ENCODE measurements around the gene CYP11A1.

DNA sequence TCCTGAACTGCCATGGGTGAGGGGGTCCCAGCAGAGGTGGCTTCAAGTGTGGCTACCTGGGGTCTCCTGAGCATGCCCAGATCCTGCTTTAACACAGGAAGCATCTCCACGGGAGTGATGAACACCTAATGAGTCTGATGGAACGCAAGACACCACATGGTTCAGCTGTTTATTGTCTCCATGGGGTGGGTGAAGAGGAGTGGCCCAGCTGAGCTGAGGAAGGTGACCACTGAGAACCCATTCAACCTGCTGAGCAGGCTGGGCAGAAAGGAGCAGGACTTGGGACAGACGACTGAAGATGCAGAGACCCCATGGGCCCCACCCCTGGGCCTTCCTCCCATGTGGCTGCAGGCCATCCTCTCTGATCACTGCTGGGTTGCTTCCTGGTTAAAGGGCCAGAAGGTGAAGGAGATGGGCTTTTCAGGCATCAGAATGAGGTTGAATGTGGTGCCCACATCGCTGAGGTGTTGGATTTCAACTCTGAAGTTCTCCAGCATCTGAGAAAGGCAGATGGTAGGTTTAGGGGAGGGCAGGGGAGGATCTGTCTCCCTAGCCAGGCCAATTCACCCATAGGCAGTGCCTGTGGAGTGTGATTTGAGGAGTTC lies 29.7 kb downstream of the CYP11A1 start:
- TF ChIP-seq PAX5 (IDR thresholded peaks at IDR 0.05; ENCODE audit: insufficient read depth, low read length, severe bottlenecking) (no peak), TAF1 (IDR thresholded peaks at IDR 0.05; ENCODE audit: low read depth, low read length) (no peak), POLR2A (IDR thresholded peaks at IDR 0.05; ENCODE audit: low read depth, low read length) (no peak), POLR2AphosphoS5 (IDR thresholded peaks at IDR 0.05; ENCODE audit: low read depth, low read length) (no peak)
